Measurements from ENCODE around the gene PRIM1.

- no peak for TF ChIP-seq CTCF (IDR thresholded peaks at IDR 0.05)
- TF ChIP-seq POLR2A (IDR thresholded peaks at IDR 0.05), result no peak
- no peak for TF ChIP-seq EP300 (IDR thresholded peaks at IDR 0.05)
These were observed 2.8 kb downstream of the PRIM1 start for GRCh38 chr12:56749359-56749758.
